NK-92 (cell line): Measurements from ENCODE around the gene KCNH2.

Experiments used
- DNase-seq: peaks from one replicate; lab custom pipeline; 2025; ENCODE audit not compliant: unreplicated experiment; lab: John Stamatoyannopoulos, UW

KCNH2 gene

DNA sequence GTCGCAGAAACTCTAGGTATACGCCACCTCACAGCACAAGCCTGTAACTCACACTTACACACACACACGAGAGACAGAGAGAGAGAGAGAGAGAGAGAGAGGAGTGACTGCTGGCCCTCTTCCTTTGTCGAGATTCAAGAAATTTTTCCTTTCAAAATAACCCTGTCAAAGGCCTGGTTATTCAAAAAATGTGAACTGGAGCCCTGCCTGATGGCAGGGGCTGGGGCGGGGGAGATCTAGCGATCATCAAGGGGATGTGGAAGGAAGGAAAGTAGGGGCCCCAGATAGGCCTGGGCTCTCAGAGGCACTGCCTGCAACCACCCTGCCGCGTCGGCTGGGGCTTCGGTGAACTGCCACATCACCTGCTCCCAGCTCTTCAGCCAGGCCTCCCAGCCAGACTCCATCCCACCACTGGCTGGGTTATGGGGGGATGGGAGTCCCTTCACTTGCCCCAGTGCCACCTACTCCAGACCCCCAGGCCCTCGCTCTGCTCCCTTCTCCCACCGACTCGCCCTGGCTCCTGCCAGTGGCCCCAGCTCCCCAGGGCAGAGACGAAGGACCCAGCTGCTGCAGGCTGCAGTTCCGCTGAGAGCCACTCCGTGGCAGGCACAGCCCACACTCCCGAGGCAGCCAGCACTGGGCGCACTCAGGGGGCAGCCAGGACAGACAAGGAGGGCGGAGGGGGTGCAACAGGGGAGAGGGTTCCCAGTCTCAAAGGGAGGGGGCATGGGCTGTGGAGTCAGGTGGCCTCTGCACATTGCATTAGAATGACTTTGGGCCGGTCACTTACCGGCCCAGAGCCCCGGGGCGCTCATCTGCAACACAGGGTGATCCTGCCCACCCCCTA lies 15.3 kb downstream of the KCNH2 start:
- DNase-seq: no peak

DNA sequence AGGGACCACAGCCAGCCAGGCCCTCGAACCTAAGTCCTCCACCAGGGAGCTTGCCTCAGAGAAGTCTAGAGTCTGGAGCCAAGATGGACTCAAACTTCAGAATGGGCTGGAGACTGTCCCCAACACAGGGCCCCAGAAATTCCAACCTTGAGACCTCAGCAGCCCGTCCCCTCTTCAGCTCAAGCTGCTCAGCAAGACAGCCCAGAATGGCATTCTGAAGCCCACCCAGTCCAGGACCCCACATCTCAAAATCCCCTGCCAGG lies 15.9 kb downstream of the KCNH2 start:
- DNase-seq: no peak

DNA sequence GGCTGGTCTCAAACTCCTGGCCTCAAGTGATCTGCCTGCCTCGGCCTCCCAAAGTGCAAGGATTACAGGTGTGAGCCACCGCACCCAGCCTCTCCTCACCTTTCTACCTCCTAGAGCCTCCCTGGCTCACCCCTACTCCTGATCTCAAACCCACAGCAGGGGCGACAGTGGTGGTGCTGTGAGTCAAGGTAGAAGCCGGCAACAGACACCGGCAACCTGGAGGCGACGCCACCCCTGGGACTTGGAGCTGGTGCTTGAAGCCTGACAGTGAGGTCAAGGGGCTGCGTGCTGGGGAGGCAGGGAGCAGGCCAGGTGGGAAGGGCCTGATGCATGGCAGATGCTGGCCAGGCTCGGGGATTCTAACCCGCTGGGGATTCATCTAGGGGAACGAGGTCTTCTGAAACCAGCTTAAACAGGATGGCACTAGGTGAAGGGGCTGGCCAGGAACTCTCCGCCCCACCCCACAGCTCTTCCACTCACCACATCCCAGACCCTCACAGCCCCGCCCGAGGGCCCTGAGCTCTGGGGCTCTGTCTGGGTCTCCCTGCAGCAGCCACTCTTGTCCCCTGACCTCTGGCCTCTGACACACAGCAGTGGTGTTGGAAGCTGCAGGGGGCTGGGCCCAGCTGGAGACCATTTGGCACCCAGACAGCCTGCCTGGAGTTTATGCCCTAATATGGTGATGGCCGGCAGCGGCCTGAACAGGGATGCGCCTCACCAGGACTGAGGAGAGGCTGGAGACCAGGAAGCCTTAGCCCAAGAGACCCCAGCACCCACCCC lies 16.4 kb downstream of the KCNH2 start:
- DNase-seq: no peak

DNA sequence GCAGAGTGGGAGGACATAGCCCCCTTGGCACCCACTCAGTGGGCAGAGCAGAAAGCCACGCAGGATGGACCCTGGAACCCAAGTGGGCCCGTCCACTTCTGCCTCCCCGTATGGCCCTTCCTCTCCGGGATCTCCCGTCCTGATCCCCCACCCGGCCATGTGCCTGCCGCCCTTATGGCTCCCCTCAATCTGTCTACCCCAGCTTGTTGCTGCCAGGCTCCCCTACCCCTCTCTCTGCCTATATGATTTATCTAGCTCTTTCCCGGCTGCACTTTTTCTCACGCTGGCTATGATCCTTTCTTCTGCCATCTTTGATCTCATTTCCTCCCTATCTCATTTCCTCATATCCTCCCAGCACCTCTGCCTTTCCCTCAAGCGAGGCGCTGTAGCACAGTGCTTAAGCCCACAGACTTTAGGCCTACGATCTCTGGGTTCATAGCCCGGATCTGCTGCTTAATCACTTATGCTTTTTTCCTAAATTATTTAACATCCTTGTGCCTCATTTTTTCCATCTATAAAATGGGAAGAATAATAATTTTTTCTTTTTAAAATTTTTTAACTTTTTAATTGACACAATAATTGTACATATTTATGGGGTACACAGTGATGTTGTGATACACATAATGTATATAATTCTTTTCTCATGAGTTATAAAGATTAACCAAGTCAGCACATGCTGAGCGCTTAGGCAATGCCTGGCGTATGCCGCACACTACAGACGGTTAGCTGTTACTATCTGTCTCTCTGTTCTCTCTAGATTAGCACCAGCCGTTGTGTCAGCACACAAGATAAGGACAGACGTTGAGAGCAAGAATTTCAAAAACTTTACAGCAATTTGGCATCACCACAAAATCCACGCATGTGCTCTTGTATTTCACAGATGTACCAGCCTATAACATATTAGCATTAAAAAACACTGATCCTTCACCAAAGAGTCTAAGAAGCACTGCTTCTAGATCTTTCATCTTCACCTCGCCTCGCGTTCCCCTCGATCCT lies 18.1 kb downstream of the KCNH2 start:
- DNase-seq: no peak

DNA sequence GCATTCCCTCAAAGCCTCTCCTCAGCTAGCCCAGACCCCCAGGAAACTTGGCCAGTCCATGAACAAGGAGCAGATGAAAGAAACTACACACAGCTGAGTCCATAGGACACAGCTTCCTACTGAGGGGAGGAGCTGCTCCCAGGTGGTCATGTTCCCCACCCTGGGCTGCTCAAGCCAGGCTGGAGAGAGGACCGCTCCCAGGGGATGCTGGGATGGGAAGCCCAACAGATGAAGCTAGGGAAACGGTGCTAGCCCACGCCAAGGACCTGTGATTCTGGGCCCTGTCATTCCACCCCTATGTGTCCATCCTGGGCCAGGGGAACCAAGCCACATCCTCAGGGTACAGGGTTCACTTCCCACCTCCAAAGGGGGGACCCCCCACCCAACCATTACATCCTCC lies 19.0 kb downstream of the KCNH2 start:
- no peak for DNase-seq

DNA sequence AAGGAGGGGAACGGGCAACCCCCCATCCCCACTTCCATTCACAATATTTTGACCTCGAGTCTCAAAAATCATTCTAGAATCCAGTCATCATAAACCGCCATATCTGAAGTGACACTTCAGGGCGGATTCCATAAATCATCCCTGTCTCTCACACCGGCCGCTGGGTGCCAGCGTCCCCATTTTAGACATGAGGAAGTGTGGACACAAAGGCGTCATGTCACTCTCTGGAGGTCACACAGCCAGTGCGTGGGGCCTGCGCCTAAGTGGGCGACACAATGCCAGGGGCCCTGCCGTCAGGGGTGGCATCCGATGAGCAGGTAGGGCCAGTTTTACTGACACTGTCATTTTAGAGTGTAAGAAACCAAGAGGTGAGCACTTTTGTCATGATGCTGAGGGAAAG lies 19.5 kb downstream of the KCNH2 start:
- DNase-seq: no peak

DNA sequence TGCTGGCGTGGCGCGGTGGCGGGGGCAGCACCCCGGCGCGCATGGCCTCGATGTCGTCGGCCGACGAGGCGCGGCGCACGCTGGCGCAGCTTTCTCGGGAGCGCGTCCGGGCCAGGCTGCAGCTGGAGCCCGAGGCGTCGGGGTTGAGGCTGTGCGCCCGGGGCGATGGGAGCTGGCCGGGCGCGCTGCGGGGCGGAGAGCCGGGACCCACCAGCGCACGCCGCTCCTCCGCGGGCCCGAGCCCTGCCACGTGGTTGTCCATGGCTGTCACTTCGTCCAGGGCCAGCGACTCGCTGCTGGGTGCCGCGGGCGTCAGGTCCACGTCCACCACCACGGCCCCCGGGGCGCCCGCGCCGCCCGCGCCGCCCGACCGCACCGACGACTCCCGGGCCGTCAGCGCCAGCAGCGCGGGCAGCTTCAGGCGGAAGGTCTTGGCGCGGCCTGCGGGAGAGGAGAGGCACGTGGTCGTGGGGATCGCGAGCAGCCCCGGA lies 20.0 kb downstream of the KCNH2 start:
- DNase-seq: no peak

DNA sequence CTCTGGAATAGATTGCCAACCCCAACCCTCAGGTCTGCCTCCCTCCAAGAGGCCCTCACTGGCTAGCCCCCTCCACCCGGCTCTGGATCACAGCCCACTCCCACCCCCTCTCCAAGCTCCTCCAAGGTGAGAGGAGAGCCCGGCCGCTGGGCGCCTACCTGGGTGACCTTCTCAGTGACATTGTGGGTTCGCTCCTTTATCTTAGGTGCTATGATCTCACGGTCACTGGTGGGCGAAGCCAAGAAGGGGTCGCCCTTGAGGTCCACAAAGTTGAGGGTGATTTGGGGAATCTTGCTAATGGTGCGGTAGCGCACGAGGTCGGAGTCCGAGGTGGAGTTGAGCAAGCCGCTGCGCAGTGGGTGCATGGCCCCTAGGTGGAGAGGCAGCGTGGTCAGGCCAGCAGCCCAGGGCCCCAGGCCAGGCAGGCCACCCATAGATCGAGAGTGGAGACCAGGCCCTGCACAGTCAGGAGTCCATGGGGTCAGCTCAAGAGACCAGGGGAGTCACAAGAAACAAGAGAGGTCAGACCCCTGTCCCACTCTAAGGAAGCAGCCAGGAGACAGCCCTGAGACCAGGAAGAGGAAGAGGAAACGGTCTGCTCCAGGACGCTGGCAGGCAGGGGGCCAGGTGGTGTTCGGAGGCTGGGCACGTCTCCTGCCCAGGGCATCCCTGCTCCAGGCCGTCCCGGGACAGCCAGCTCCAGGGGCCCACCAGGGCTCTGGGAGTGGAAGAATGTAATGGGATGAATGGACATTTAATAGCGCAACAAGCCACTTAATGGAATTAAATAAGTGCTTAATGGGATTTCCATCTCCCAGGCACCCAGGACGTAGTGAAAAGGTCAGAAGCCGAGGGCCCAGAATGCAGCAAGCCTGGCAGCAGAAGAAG lies 20.7 kb downstream of the KCNH2 start:
- no peak for DNase-seq

DNA sequence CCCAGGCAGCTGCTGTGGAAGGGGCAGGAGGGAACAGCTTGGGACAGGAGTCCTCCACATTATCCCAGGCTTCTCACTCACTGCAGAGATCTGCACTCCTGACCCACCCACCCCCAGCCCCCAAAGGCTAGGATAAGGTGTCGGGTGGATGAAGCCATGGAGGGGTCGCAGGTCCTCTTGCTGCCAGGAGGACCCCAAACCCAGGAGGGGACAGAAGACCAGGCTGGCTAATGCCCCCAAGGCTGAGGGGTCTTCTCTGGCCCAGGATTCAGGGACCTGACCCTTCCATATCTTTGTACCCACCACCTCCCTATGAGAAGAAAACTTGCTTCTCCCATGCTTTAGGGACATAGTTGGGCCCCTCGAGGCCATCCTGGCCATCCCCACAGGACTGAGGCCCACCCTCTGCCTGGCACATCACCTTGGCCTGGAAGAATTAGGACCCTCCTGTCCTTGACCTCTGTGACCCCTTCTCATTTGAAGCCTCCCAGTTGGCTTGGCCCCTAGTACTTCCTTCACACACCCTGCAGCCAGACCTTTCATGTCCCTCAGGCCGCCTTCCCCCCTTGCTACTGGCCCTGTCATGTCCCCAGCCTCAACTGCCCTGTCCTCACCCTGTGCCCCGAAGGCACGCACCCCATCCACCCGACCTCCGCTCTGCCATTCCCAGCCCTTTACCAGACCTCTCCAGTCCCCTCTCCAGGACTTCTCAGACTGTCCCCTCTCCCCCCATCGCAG lies 21.6 kb downstream of the KCNH2 start:
- DNase-seq: no peak

DNA sequence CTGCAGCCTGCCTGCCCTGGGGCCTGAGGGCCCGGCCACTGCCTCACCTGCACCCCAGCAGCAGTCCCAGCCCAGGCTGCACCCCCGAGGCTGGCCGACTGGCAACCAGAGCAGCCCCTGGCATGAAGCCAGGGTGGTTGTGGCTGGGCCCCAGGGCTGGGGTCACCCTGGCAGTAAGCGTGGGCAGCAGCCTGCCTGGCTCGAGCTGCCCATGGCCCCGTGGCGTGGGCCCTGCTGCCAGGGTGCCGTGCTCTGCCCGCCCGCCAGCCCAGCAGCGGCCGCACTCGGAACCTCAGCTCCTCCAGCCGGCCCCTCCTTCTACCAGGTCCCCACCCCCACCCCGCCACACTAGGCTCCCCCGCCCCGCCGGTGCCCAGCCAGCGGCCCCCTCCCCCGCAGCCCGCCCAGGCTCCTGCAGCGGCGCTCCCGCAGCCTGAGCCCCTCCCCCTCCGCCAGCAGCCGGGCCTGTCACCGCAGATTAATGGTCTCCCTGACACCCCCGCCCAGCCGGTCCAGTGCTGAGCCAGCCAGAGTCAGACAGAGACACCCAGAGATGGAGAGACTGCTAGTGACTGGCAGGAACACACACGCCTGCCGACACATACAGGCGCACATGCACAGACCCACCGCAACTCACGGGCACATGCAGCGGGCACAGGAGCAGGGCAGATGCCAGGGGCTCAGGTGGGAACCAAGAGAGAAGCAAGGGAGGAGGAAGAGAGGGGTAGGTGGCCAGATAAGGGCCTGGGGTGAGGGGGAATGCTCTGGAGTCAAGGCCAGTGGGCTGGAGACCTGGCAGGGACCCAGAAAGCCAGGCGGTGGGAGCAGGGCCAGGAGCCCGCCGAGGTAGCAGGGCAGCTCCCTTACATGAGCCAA lies 22.4 kb downstream of the KCNH2 start:
- no peak for DNase-seq

DNA sequence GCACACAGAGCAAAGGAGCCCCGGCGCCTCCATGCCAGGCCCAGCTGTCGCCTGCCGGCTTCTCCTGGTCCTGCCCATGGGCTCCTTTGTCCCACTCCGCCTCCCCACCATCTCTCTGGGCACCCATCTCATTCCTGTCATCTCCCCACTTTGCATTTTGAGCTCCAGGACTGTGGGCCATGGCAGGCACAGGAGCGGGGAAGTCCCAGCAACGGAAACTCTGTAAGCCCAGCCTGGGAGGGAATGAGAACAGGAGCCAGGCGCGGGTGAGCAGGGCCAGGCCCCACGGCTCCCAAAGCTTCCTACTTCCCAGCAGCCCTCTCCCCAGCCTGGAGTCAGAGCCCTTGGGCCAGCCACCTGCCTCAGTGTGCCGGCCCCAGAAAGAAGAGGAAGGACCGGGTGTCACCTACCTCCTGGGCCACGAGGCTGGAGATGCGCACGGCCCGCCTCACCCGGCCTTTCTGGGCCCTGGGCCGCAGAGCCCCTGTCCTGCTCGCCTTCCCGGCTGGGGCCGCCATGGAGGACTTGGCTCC lies 23.1 kb downstream of the KCNH2 start:
- DNase-seq: no peak

DNA sequence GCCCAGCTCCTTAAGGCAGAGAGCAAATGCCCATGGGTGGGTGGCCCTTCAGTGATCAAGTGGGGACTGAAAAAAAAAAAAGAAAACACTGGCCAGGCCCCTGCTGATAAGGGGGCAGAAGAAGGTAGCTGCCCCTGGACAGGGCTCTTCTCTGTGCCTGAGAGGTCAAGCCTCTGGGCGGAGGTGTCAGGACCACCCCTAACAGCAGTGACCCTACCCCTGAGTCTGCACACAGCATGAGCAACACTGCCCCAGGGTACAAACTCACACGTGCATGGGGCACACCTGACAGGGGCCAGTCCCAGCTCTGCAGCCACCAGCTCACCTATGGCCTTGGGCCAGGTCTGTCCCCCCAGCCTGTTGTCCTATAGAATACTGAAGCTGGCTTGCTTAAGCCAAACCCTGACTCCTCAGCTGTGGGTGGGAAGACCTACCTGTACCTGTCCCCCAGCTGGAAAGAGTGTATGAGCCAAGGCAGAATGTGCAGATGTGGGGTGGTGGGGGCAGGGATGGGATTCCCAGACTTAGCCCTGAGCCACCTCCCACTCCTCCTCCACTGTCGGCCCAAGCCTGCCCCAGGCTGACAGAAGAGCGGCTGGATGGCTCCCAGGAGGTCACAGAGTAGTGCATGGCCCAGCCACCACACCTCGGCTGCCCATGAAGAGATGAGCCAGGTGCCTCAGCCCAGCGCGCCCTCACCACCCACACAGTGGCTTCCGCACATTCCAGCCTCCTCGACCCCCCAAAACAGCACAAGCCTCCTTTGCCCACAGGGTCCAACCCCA lies 23.7 kb downstream of the KCNH2 start:
- DNase-seq: no peak

DNA sequence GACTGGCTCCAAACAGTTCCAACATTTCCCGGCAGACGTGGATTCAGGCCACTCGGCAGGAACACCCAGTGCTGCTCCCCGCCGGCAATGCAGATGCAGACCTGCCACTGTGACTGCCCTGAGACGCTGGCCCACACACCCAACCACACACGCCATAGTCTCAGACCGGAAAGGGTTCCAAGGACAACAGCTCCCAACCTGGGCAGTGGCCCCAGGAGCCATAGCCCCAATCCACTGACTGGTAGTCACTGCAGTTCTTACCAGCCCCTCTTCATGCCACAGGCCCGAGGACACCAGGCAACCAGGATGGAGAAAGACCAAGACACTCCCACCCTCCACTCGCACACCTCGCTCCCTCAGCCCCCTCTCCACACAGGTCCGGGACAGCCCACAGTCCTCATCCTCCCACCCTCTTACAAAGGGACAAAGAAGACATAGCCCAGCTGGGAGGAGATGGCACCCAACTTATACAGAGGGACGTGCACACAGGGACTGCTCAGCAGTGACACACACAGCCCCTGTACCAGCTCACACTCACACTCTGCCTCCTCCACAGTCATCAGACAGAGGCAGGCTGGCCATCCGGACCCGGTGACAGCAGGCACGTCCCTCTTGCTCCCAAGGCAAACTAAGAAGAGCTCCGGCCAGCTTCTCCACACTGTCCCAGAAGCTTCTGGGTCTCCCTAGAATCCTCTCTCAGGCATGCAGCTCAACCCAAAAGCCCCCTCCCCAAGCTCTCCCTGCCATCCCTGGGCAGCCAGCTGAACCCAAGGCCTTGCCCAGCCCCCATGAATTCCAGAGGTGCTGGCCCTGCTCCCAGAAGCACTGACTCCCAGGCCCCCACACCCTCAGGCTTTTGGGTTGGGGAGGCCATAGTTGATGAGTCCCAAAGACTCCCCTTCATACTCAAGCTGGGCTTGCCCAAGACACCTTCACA lies 24.8 kb downstream of the KCNH2 start:
- DNase-seq: no peak

DNA sequence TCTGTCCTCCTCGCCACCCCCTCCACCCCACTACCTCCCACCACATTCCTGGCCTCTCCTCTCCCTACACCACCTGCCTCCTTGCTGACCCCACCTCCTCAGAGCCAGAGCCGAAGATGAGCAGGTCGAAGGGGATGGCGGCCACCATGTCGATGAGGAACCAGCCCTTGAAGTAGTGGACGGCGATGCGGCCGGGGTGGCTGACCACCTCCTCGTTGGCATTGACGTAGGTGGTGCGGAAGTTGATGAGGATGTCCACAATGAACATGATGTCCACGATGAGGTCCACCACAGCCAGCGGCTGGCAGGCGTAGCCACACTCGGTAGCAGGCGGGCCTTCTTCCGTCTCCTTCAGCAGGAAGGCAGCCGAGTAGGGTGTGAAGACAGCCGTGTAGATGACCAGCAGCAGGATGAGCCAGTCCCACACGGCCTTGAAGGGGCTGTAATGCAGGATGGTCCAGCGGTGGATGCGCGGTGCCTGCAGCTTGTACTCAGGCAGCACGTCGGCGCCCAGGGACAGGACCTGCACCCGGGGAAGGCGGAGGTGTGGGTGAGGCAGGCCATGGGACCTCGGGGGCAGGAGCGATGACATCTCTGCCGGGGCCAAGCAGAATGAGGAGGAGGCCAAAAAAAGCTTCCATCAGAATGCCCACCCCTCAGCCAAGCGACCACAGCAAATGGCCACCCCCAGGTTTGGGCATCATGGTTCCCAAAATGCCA lies 25.6 kb downstream of the KCNH2 start:
- DNase-seq: no peak

DNA sequence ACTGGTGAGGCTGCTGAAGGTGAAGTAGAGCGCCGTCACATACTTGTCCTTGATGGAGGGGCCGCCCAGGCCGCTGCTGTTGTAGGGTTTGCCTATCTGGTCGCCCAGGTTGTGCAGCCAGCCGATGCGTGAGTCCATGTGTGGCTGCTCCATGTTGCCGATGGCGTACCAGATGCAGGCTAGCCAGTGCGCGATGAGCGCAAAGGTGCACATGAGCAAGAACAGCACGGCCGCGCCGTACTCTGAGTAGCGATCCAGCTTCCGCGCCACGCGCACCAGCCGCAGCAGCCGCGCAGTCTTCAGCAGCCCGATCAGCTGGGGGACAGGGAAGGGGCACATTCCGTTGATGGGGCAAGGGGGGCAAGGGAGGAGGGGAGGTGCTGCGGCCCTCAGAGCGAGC lies 26.6 kb downstream of the KCNH2 start:
- DNase-seq: no peak

DNA sequence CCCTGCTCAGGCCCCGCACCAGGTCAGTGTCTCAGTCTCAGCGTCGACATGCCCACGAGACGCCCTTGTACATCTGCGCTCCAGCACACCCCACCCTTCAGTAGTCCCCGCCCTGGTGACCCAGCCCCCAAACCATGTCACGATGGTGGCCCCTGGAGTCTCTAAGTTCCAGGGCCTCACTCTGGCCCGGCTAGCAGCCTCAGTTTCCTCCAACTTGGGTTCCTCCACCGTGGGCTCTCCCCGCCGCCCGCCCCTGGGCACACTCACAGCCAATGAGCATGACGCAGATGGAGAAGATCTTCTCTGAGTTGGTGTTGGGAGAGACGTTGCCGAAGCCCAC lies 27.0 kb downstream of the KCNH2 start:
- DNase-seq: no peak
